H1 (cell line): Measurements from ENCODE around the gene TMPRSS9.

ENCODE experiments used
- CTCF ChIP-seq, 3 experiments: IDR thresholded peaks; 1 replicate in 2 of 3; 2 replicates in 1 of 3; pipeline versions ENCODE4 v1.5.1 to v1.6.1; 2011; ENCODE audit warnings: low read length in 3 of 3, mild to moderate bottlenecking in 3 of 3, inconsistent platforms in 2 of 3, low read depth in 1 of 3, moderate library complexity in 1 of 3; ENCODE audit not compliant: insufficient read depth in 1 of 3; ENCODE audit errors: control extremely low read depth in 1 of 3
- EZH2 ChIP-seq: fragments of 200-600 bp; sonication (generic); IDR thresholded peaks from 2 replicates; pipeline ENCODE4 v1.7.1; 2012; ENCODE audit warnings: low read depth, mild to moderate bottlenecking, moderate library complexity, low read length, inconsistent platforms; ENCODE audit not compliant: severe bottlenecking
- HDAC6 ChIP-seq: IDR thresholded peaks from one replicate; pipeline ENCODE4 v1.7.1; 2012; ENCODE audit warnings: low read depth, mild to moderate bottlenecking, inconsistent platforms, low read length, moderate library complexity
- MAX ChIP-seq: IDR thresholded peaks from 2 replicates; pipeline ENCODE4 v1.6.1; 2012; ENCODE audit warnings: inconsistent platforms
- NRF1 ChIP-seq: IDR thresholded peaks from 2 replicates; pipeline ENCODE4 v1.6.1; 2011; ENCODE audit warnings: mild to moderate bottlenecking, low read depth, low read length, improper control_type of control experiment
- POLR2A ChIP-seq, 2 experiments: IDR thresholded peaks; 1 replicate in 1 of 2; 2 replicates in 1 of 2; pipeline ENCODE4 v1.6.1; 2011; ENCODE audit warnings: low read depth in 2 of 2, low read length in 2 of 2, mild to moderate bottlenecking in 2 of 2; ENCODE audit errors: control extremely low read depth in 1 of 2
- POLR2AphosphoS5 ChIP-seq: IDR thresholded peaks from 2 replicates; pipeline ENCODE4 v1.6.1; 2011; ENCODE audit warnings: low read depth, low read length
- RFX5 ChIP-seq: IDR thresholded peaks from 2 replicates; pipeline ENCODE4 v1.6.1; 2011; ENCODE audit warnings: low read depth, low read length, improper control_type of control experiment, borderline replicate concordance
- RNF2 ChIP-seq: fragments of 200-900, 300-1000 bp; sonication (generic); IDR thresholded peaks from 2 replicates; pipeline ENCODE4 v1.7.1; 2016; ENCODE audit warnings: borderline replicate concordance, low read depth, mild to moderate bottlenecking, antibody characterized with exemption, low read length; ENCODE audit not compliant: poor library complexity, severe bottlenecking; ENCODE audit errors: missing control alignments
- TAF1 ChIP-seq: IDR thresholded peaks from 2 replicates; pipeline ENCODE4 v1.6.1; 2011; ENCODE audit warnings: mild to moderate bottlenecking, low read depth, low read length
- YY1 ChIP-seq: IDR thresholded peaks from 2 replicates; pipeline ENCODE4 v1.6.1; 2011; ENCODE audit warnings: low read depth, mild to moderate bottlenecking, low read length

GRCh38 chr19:2417881-2418406 lies 57.9 kb downstream of the TMPRSS9 start:
- TF ChIP-seq POLR2A (IDR thresholded peaks at IDR 0.05; ENCODE audit: control extremely low read depth in 1 of 2, low read depth in 2 of 2, low read length in 2 of 2): no peak
- TF ChIP-seq HDAC6: no peak
- no peak for TF ChIP-seq MAX
- no peak for TF ChIP-seq CTCF (IDR thresholded peaks at IDR 0.05; ENCODE audit: control extremely low read depth in 1 of 3, insufficient read depth in 1 of 3, low read depth in 1 of 3, low read length in 3 of 3)
- no peak for TF ChIP-seq YY1
- TF ChIP-seq POLR2AphosphoS5: no peak
- no peak for TF ChIP-seq RNF2
- no peak for TF ChIP-seq TAF1
- TF ChIP-seq NRF1: no peak
- TF ChIP-seq RFX5: no peak
- TF ChIP-seq EZH2: no peak
